ENCODE results near the gene TCEANC2. TPM values are rescaled to one million over a fixed set of nuclear protein-coding genes. Genes with fewer than 3 reads are reported as not detected.
A peak's percentile ranks its signal among the peaks of the same experiment; 100 is the strongest.
"Not testable (repeated sequence)": the region's sequence is repeated elsewhere in the genome, so short reads cannot be mapped to it uniquely, and the experiment has no call there.

The TCEANC2 gene
- total RNA-seq, 1 donor = 2.5 TPM

DNA sequence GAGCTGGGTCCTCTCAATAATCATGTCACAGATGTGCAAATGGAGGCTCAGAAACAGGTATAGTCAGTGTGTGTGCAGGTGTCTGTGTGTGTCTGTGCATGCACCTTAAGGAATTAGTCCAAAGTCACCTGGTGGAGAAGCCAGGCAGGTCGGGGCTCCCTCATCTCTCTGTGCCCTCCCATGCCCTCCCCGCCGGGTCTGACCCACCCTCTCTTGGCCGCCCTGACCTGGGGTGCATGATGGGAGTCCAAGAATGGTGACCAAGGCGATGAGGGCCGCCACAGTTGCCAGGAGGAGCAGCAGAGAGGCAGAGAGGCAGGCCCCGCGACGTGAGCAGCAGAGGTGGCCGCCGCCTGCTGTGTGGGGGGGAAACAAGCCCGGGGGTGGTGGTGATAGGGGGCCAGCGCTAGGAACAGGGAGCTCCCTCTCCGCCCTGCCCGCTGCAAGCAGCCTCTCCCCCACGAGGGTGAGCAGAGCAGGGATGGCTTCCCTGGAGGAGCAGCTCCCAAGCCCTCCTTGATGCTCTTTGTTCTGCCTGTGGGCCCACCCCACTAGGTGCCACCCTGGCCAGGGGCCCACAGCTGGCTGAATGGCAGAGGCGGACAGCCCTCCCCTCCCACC lies 39.3 kb upstream of the TCEANC2 start:
- TF ChIP-seq CTCF (IDR thresholded peaks at IDR 0.05; ENCODE audit: extremely low read depth, low read depth, low read length) = no peak
- no peak overlapping the region for H3K4me2 ChIP-seq (ENCODE audit: insufficient read depth, low read length)
- peak; percentile 79 for DNase-seq (ENCODE audit: insufficient read length, low spot score, missing footprints)
- H3K9me3 ChIP-seq (ENCODE audit: low read depth, low read length) = no peaks in the 10 kb centered on the region
- H2AFZ ChIP-seq (ENCODE audit: low read length) = no peak overlapping the region
- peaks cover 36% of the 10 kb centered on the region for H3K27me3 ChIP-seq (ENCODE audit: insufficient read depth, low read length)
- H3K4me3 ChIP-seq (ENCODE audit: insufficient read depth, low read length) = no peak overlapping the region
- H3K4me1 ChIP-seq (ENCODE audit: insufficient read depth, low read length) = no peaks in the 10 kb centered on the region
- H3K79me2 ChIP-seq (ENCODE audit: insufficient read depth, low read length) = no peaks in the 10 kb centered on the region
- no peak overlapping the region for H3K27ac ChIP-seq (ENCODE audit: low read depth, low read length)
- no peaks in the 10 kb centered on the region for H3K36me3 ChIP-seq (ENCODE audit: insufficient read depth, low read length)
- H4K20me1 ChIP-seq (ENCODE audit: insufficient read depth, low read length) = no peaks in the 10 kb centered on the region

DNA sequence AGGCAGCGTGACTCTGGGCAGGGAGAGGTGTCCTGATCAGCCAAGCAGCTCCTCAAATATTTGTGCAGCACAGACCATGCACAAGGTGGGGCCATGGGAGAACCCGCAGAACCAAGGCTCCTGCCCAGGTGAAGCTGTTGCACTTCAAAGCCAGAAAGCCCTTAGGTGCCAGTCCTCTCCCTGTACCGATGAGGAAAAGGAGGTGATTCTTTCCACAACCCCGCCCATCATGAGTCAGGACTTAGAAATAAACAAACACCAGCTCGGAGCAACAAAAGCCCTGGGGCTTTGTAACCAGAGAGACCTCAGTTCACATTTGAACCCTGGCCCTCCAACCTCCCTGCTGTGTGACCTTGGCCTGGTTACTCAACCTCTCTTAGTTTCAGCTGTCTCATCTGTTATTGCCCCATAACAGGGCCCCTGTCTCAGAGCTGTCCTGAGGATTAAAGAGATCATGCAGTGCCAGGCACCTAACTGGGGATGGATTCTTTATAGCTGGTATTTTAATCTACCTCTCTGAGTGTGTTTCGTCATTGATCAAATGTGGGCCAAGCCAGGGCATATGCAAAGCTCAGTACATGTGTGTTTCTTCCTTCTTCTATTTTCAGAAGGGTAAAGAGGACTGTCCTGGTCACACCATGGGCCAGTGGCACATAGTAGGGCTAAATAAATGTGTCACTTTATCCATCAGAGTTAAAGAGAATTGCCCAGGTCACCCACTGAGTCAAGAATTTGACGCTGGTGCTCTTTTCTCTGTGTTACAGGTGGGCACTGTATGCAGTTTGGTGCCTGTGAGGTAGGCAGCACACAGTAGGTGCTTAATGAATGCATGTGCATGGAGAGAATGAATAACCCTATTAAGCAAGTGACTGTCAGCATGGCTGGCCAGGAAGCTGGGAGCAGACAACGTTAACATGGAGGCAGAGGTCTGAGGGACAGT lies 36.8 kb upstream of the TCEANC2 start:
- Histone ChIP-seq H2AFZ (ENCODE audit: low read length) (no peak overlapping the region), H3K4me1 (ENCODE audit: insufficient read depth, low read length) (no peaks in the 10 kb centered on the region), H3K4me2 (ENCODE audit: insufficient read depth, low read length) (no peak overlapping the region), H3K9me3 (ENCODE audit: low read depth, low read length) (no peaks in the 10 kb centered on the region), H3K36me3 (ENCODE audit: insufficient read depth, low read length) (no peaks in the 10 kb centered on the region), H3K4me3 (ENCODE audit: insufficient read depth, low read length) (no peak overlapping the region), H3K79me2 (ENCODE audit: insufficient read depth, low read length) (no peaks in the 10 kb centered on the region), H3K27me3 (ENCODE audit: insufficient read depth, low read length) (peaks cover 33% of the 10 kb centered on the region), H4K20me1 (ENCODE audit: insufficient read depth, low read length) (no peaks in the 10 kb centered on the region), H3K27ac (ENCODE audit: low read depth, low read length) (no peak overlapping the region)
- no peak for TF ChIP-seq CTCF (IDR thresholded peaks at IDR 0.05; ENCODE audit: extremely low read depth, low read depth, low read length)
- DNase-seq (ENCODE audit: insufficient read length, low spot score, missing footprints) = peak; percentile 82

DNA sequence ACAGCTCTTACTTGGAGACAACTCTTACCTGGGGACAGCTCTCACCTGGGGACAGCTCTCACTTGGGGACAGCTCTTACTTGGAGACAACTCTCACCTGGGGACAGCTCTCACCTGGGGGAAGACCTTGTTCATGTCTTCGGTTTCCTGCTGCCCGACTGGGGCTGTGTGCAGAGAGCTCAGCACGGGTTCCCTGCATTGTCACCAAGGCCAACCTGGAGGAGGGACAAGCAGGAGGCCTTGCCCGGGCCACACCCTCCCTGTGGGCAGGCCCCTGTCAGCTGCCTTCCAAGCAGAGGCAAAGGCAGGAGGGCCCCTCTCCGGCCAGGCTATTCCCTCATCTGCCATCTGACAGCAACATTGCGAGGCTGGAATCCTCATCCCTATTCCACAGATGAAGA lies 35.4 kb upstream of the TCEANC2 start, which contains the start of gene LDLRAD1:
Gene LDLRAD1 (minus strand): TSS at position 208 of the 400 bp plus-strand sequence. CDS start 74 bp downstream, at position 134.
- Histone ChIP-seq H3K9me3 (ENCODE audit: low read depth, low read length) (no peaks in the 10 kb centered on the region), H3K79me2 (ENCODE audit: insufficient read depth, low read length) (no peaks in the 10 kb centered on the region), H3K4me3 (ENCODE audit: insufficient read depth, low read length) (no peak within 1 kb of the TSS), H4K20me1 (ENCODE audit: insufficient read depth, low read length) (no peaks in the 10 kb centered on the region), H3K4me1 (ENCODE audit: insufficient read depth, low read length) (no peaks in the 10 kb centered on the region), H3K27me3 (ENCODE audit: insufficient read depth, low read length) (peaks cover 22% of the 10 kb centered on the region), H3K27ac (ENCODE audit: low read depth, low read length) (no peak within 1 kb of the TSS), H2AFZ (ENCODE audit: low read length) (no peak within 1 kb of the TSS), H3K4me2 (ENCODE audit: insufficient read depth, low read length) (no peak within 1 kb of the TSS), H3K36me3 (ENCODE audit: insufficient read depth, low read length) (no peaks in the 10 kb centered on the region)
- DNase-seq (ENCODE audit: insufficient read length, low spot score, missing footprints) = no peak
- TF ChIP-seq CTCF (IDR thresholded peaks at IDR 0.05; ENCODE audit: extremely low read depth, low read depth, low read length) = no peak

- no peaks in the 10 kb centered on the region for H3K4me1 ChIP-seq (ENCODE audit: insufficient read depth, low read length)
- no peak overlapping the region for H3K4me3 ChIP-seq (ENCODE audit: insufficient read depth, low read length)
- no peaks in the 10 kb centered on the region for H3K36me3 ChIP-seq (ENCODE audit: insufficient read depth, low read length)
- no peak overlapping the region for H3K27ac ChIP-seq (ENCODE audit: low read depth, low read length)
- no peaks in the 10 kb centered on the region for H3K9me3 ChIP-seq (ENCODE audit: low read depth, low read length)
- peaks cover 18% of the 10 kb centered on the region for H3K27me3 ChIP-seq (ENCODE audit: insufficient read depth, low read length)
- H4K20me1 ChIP-seq (ENCODE audit: insufficient read depth, low read length) = no peaks in the 10 kb centered on the region
- no peak for DNase-seq (ENCODE audit: insufficient read length, low spot score, missing footprints)
- H3K79me2 ChIP-seq (ENCODE audit: insufficient read depth, low read length) = no peaks in the 10 kb centered on the region
- H3K4me2 ChIP-seq (ENCODE audit: insufficient read depth, low read length) = no peak overlapping the region
- TF ChIP-seq CTCF (IDR thresholded peaks at IDR 0.05; ENCODE audit: extremely low read depth, low read depth, low read length) = no peak
- H2AFZ ChIP-seq (ENCODE audit: low read length) = no peak overlapping the region
These were observed 34.8 kb upstream of the TCEANC2 start for GRCh38 chr1:54018635-54019034.

DNA sequence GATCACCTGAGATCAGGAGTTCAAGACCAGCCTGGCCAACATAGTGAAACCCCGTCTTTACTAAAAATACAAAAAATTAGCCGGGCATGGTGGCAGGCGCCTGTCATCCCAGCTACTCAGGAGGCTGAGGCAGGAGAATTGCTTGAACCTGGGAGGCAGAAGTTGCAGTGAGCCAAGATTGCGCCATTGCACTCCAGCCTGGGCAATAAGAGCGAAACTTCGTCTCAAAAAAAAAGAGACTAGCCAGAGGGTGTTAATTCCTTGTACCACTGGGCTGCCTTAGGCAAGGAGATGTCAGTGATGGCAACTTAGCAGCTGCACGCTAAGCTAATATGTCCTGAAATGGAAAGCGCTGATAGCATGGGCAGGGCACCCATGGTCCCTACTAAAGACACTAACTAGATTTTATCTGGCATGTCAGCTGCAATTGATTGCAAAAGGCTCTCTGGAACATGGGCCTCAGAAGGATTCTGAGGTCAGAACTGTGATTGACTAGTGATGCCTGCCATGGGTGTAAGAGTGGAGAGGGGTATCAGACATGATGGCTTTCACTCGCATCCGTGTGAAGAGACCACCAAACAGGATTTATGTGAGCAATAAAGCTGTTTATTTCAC lies 33.7 kb upstream of the TCEANC2 start:
- not testable (repeated sequence) for H3K4me1 ChIP-seq (ENCODE audit: insufficient read depth, low read length); H3K4me2 ChIP-seq (ENCODE audit: insufficient read depth, low read length); H3K79me2 ChIP-seq (ENCODE audit: insufficient read depth, low read length); H3K4me3 ChIP-seq (ENCODE audit: insufficient read depth, low read length); H3K9me3 ChIP-seq (ENCODE audit: low read depth, low read length); H2AFZ ChIP-seq (ENCODE audit: low read length); H3K36me3 ChIP-seq (ENCODE audit: insufficient read depth, low read length); H3K27ac ChIP-seq (ENCODE audit: low read depth, low read length); H4K20me1 ChIP-seq (ENCODE audit: insufficient read depth, low read length); DNase-seq (ENCODE audit: insufficient read length, low spot score, missing footprints)
- H3K27me3 ChIP-seq (ENCODE audit: insufficient read depth, low read length) = peaks cover 18% of the 10 kb centered on the region

All from osteoblast (primary cell).